Fibroblast of skin of left biceps (primary cell): ENCODE results near the gene SMCHD1.

Source experiments
- DNase-seq, 2 experiments: peaks; one replicate each; pipeline ENCODE4 v3.0.0-alpha.2; 2013; ENCODE audit warnings: low read depth in 2 of 2

The SMCHD1 gene

GRCh38 chr18:2655178-2655953, at the start of gene SMCHD1:
SMCHD1 (plus strand) TSS chr18:2655726; CDS start chr18:2656076, 350 bp downstream.
- DNase-seq = peak; percentile 42 to 51

- DNase-seq = no peak
These were observed 49.2 kb upstream of the SMCHD1 start for GRCh38 chr18:2606335-2606734.

GRCh38 chr18:2609604-2610003, 45.9 kb upstream of the SMCHD1 start:
- DNase-seq = no peak

- DNase-seq = no peak
These were observed 45.0 kb upstream of the SMCHD1 start for GRCh38 chr18:2610549-2610948.

GRCh38 chr18:2612996-2613395, 42.5 kb upstream of the SMCHD1 start:
- no peak for DNase-seq

- DNase-seq = no peak
These were observed 38.0 kb upstream of the SMCHD1 start for GRCh38 chr18:2617401-2617998.

- peak in 1 of 2 experiments; percentile 10 for DNase-seq
These were observed 37.5 kb upstream of the SMCHD1 start for GRCh38 chr18:2618009-2618408.

- DNase-seq = no peak
These were observed 30.3 kb upstream of the SMCHD1 start for GRCh38 chr18:2625217-2625616.

GRCh38 chr18:2627821-2628276, 27.7 kb upstream of the SMCHD1 start:
- no peak for DNase-seq

GRCh38 chr18:2629003-2629402, 26.5 kb upstream of the SMCHD1 start:
- no peak for DNase-seq

GRCh38 chr18:2635586-2635985, 19.9 kb upstream of the SMCHD1 start:
- no peak for DNase-seq

- no peak for DNase-seq
These were observed 19.3 kb upstream of the SMCHD1 start for GRCh38 chr18:2636126-2636631.

- no peak for DNase-seq
These were observed 13.9 kb upstream of the SMCHD1 start for GRCh38 chr18:2641638-2642037.

- DNase-seq = no peak
These were observed 12.8 kb upstream of the SMCHD1 start for GRCh38 chr18:2642771-2643170.

- no peak for DNase-seq
These were observed 11.0 kb upstream of the SMCHD1 start for GRCh38 chr18:2644535-2644934.

- DNase-seq = no peak
These were observed 3.5 kb upstream of the SMCHD1 start for GRCh38 chr18:2651981-2652380.

GRCh38 chr18:2653467-2653866, 2.1 kb upstream of the SMCHD1 start:
- no peak for DNase-seq

GRCh38 chr18:2654169-2654927, 1.2 kb upstream of the SMCHD1 start:
- no peak for DNase-seq

GRCh38 chr18:2654928-2655177, 673 bp upstream of the SMCHD1 start:
- DNase-seq = no peak

GRCh38 chr18:2655954-2656236, 369 bp downstream of the SMCHD1 start:
- DNase-seq = no peak

GRCh38 chr18:2656237-2656980, 883 bp downstream of the SMCHD1 start:
- DNase-seq = no peak

- no peak for DNase-seq
These were observed 1.5 kb downstream of the SMCHD1 start for GRCh38 chr18:2656981-2657512.
